RWPE2 (cell line): ENCODE measurements around the gene ZNF17.

ENCODE experiments used
- ATAC-seq: fragments of 200-7000 bp; cut with Tn5 transposase; 3 replicates; pipeline ENCODE4 v1.9.1; 2021; ENCODE audit warnings: low read depth
- DNase-seq: peaks from one replicate; pipeline ENCODE4 v3.0.0-alpha.2; 2020; ENCODE audit warnings: low spot score
- H3K27ac ChIP-seq: fragments of 450-650 bp; 2 replicates; pipeline ENCODE4 v1.5.1; 2017; ENCODE audit warnings: mild to moderate bottlenecking; ENCODE audit not compliant: poor library complexity, severe bottlenecking
- H3K27me3 ChIP-seq: fragments of 250-450 bp; sonication (Bioruptor Pico); 2 replicates; pipeline ENCODE4 v1.5.1; 2021; ENCODE audit warnings: mild to moderate bottlenecking, moderate library complexity; ENCODE audit not compliant: insufficient read depth, poor library complexity, severe bottlenecking
- H3K36me3 ChIP-seq: fragments of 250-450 bp; sonication (Bioruptor Pico); 2 replicates; pipeline ENCODE4 v1.5.1; 2020; ENCODE audit warnings: low read depth, mild to moderate bottlenecking, moderate library complexity
- H3K4me1 ChIP-seq: fragments of 250-450 bp; sonication (Bioruptor Pico); 2 replicates; pipeline ENCODE4 v1.5.1; 2021; ENCODE audit warnings: mild to moderate bottlenecking, moderate library complexity; ENCODE audit not compliant: insufficient read depth, poor library complexity, severe bottlenecking
- H3K4me3 ChIP-seq: fragments of 250-450 bp; sonication (Bioruptor Pico); 2 replicates; pipeline ENCODE4 v1.5.1; 2021; ENCODE audit warnings: mild to moderate bottlenecking, moderate library complexity; ENCODE audit not compliant: severe bottlenecking
- H3K9me3 ChIP-seq: fragments of 250-450 bp; sonication (Bioruptor Pico); 2 replicates; pipeline ENCODE4 v1.5.1; 2021; ENCODE audit warnings: mild to moderate bottlenecking, moderate library complexity; ENCODE audit not compliant: severe bottlenecking
- TF ChIP-seq, protein P1 (sequence below): fragments of 450-650 bp; IDR thresholded peaks from one replicate; pipeline ENCODE4 v1.5.1; 2017; ENCODE audit warnings: mild to moderate bottlenecking, moderate library complexity; ENCODE audit not compliant: poor library complexity, severe bottlenecking

The ZNF17 gene

GRCh38 chr19:57465680-57466381, 54.9 kb downstream of the ZNF17 start:
- Histone ChIP-seq H3K27ac (no peak overlapping the region), H3K36me3 (no peaks in the 10 kb centered on the region; the same call in 1 of the 2 replicates), H3K9me3 (peaks cover 21% of the 10 kb centered on the region), H3K27me3 (no peaks in the 10 kb centered on the region), H3K4me3 (no peak overlapping the region), H3K4me1 (no peaks in the 10 kb centered on the region)
- TF ChIP-seq, protein P1, sequence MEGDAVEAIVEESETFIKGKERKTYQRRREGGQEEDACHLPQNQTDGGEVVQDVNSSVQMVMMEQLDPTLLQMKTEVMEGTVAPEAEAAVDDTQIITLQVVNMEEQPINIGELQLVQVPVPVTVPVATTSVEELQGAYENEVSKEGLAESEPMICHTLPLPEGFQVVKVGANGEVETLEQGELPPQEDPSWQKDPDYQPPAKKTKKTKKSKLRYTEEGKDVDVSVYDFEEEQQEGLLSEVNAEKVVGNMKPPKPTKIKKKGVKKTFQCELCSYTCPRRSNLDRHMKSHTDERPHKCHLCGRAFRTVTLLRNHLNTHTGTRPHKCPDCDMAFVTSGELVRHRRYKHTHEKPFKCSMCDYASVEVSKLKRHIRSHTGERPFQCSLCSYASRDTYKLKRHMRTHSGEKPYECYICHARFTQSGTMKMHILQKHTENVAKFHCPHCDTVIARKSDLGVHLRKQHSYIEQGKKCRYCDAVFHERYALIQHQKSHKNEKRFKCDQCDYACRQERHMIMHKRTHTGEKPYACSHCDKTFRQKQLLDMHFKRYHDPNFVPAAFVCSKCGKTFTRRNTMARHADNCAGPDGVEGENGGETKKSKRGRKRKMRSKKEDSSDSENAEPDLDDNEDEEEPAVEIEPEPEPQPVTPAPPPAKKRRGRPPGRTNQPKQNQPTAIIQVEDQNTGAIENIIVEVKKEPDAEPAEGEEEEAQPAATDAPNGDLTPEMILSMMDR: peak; percentile 21
- no peak for ATAC-seq
- no peak for DNase-seq

DNA sequence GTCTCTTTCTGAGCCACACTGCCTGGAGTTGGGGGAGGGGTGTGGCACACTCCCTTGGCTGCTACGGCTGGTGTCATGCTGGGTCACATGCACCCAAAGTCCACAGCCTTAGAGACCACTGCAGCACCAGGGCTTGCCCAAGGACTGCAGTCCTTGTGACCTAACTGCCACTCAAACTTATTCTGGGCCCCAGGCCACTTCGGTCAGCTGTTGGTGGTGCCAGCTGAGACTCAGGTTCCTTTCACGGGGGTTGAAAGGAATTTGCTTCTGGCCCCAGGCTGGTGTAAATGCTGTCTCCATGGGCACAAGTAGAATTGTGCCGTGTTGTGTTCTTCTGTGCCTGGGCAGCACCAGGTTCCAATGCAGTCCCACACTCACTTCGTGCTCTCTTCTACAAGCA, 55.5 kb downstream of the ZNF17 start:
- no peak overlapping the region for H3K27ac ChIP-seq
- peaks cover 21% of the 10 kb centered on the region for H3K9me3 ChIP-seq
- H3K4me3 ChIP-seq: no peak overlapping the region
- H3K36me3 ChIP-seq: no peaks in the 10 kb centered on the region; the same call in 1 of the 2 replicates
- DNase-seq (no peak), ATAC-seq (no peak)
- H3K4me1 ChIP-seq: no peaks in the 10 kb centered on the region
- no peaks in the 10 kb centered on the region for H3K27me3 ChIP-seq
- TF ChIP-seq, protein P1: no peak
